HepG2 (cell line): Measurements from ENCODE around the gene METTL26. TPM values are rescaled to one million over a fixed set of nuclear protein-coding genes. Genes with fewer than 3 reads are reported as not detected.

Source experiments
- CHD2 ChIP-seq: IDR thresholded peaks from 2 replicates; pipeline ENCODE4 v1.6.1; 2011; ENCODE audit warnings: low read depth, low read length, improper control_type of control experiment
- HNF1B ChIP-seq: sonication (generic); formaldehyde crosslinking; IDR thresholded peaks from 2 replicates; pipeline ENCODE4 v1.5.1; 2020; ENCODE audit warnings: mild to moderate bottlenecking, moderate library complexity, missing genetic modification reagents
- KDM3A ChIP-seq: IDR thresholded peaks from 2 replicates; pipeline ENCODE4 v1.6.1; 2018; ENCODE audit warnings: low read depth, missing compliant biosample characterization
- MBNL3 ChIP-seq: fragments of 250-450 bp; sonication (Bioruptor Pico); conservative IDR thresholded peaks from 2 replicates; pipeline ENCODE4 v1.8.0; 2022; ENCODE audit warnings: mild to moderate bottlenecking, inconsistent platforms
- NR2C2 ChIP-seq: sonication (generic); formaldehyde crosslinking; IDR thresholded peaks from 2 replicates; pipeline ENCODE4 v1.4.0; 2020; ENCODE audit warnings: missing genetic modification reagents, mild to moderate bottlenecking, moderate library complexity, borderline replicate concordance
- POGK ChIP-seq: sonication (generic); formaldehyde crosslinking; conservative IDR thresholded peaks from 2 replicates; pipeline ENCODE4 v1.8.0; 2022; ENCODE audit warnings: mild to moderate bottlenecking, moderate library complexity, missing genetic modification reagents
- STAT6 ChIP-seq: sonication (generic); formaldehyde crosslinking; IDR thresholded peaks from 2 replicates; pipeline ENCODE4 v1.4.0; 2020; ENCODE audit warnings: missing genetic modification reagents, mild to moderate bottlenecking, borderline replicate concordance
- USF2 ChIP-seq, 2 experiments: sonication (generic) in 1 of 2; formaldehyde crosslinking in 1 of 2; IDR thresholded peaks; 2 replicates each; pipeline versions ENCODE4 v1.5.1 to v1.6.1; 2011 to 2020; ENCODE audit warnings: borderline replicate concordance in 1 of 2, low read depth in 1 of 2, low read length in 1 of 2, mild to moderate bottlenecking in 1 of 2, missing genetic modification reagents in 1 of 2, moderate library complexity in 1 of 2
- ZNF556 ChIP-seq: sonication (generic); formaldehyde crosslinking; IDR thresholded peaks from 2 replicates; pipeline ENCODE4 v1.4.0; 2020; ENCODE audit warnings: mild to moderate bottlenecking, missing genetic modification reagents, borderline replicate concordance
- ZNF670 ChIP-seq: sonication (generic); formaldehyde crosslinking; IDR thresholded peaks from 2 replicates; pipeline ENCODE4 v1.8.0; 2022; ENCODE audit warnings: mild to moderate bottlenecking, missing genetic modification reagents, borderline replicate concordance
- ZNF878 ChIP-seq: sonication (generic); formaldehyde crosslinking; IDR thresholded peaks from 2 replicates; pipeline ENCODE4 v1.8.1; 2023; ENCODE audit warnings: mild to moderate bottlenecking, missing genetic modification reagents, moderate library complexity
- ZUFSP ChIP-seq: sonication (generic); formaldehyde crosslinking; IDR thresholded peaks from 2 replicates; pipeline ENCODE4 v1.9.0; 2021; ENCODE audit warnings: missing genetic modification reagents, mild to moderate bottlenecking, borderline replicate concordance
- polyA plus RNA-seq, 8 experiments: library from polyadenylated mRNA; depleted of rRNA in 3 of 8; stranded (reverse) in 7 of 8; unstranded in 1 of 8; fragments of >200 nt; fragmentation: Illumina TruSeq in 4 of 8; extraction: Trizol in 4 of 8; gene quantifications; 2 replicates each; pipeline versions ENCODE4 v1.2.1 to v1.2.3, GENCODE V29; 2011 to 2016; ENCODE audit warnings: low read depth in 4 of 8, missing spikeins in 1 of 8, mixed read lengths in 1 of 8; ENCODE audit not compliant: insufficient read depth in 1 of 8
- total RNA-seq, 5 experiments: library from RNA; depleted of rRNA; stranded (reverse); fragments of >200 nt; fragmentation: Illumina TruSeq; extraction: Trizol; gene quantifications; 2 replicates each; pipeline ENCODE4 v1.2.3, GENCODE V29; 2016; ENCODE audit warnings: low read depth in 1 of 5
- TF ChIP-seq, protein P1 (sequence below): IDR thresholded peaks from 2 replicates; pipeline ENCODE4 v1.6.1; 2016; ENCODE audit warnings: low read depth, control low read depth

The METTL26 gene
- total and polyA plus RNA-seq, 2 of the 13 experiments (the other 11 are each of a cell fraction or from before 2014, with no cell fraction given): 65.5 to 70.1 TPM

- peak; percentile 26; the same call in 1 of the 2 replicates for TF ChIP-seq HNF1B
- no peak for TF ChIP-seq ZNF670
- TF ChIP-seq ZUFSP (CRISPR knock-in tag): no peak
- TF ChIP-seq, protein P1, sequence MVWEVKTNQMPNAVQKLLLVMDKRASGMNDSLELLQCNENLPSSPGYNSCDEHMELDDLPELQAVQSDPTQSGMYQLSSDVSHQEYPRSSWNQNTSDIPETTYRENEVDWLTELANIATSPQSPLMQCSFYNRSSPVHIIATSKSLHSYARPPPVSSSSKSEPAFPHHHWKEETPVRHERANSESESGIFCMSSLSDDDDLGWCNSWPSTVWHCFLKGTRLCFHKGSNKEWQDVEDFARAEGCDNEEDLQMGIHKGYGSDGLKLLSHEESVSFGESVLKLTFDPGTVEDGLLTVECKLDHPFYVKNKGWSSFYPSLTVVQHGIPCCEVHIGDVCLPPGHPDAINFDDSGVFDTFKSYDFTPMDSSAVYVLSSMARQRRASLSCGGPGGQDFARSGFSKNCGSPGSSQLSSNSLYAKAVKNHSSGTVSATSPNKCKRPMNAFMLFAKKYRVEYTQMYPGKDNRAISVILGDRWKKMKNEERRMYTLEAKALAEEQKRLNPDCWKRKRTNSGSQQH (CRISPR knock-in tag): no peak
- no peak for TF ChIP-seq ZNF878
- TF ChIP-seq KDM3A (CRISPR knock-in tag): no peak
- no peak for TF ChIP-seq ZNF556 (CRISPR knock-in tag)
- no peak for TF ChIP-seq STAT6
- TF ChIP-seq NR2C2: peak; percentile 72
- TF ChIP-seq POGK (CRISPR knock-in tag): no peak
- TF ChIP-seq USF2 (IDR thresholded peaks at IDR 0.05; ENCODE audit: low read depth, low read length): no peak
- TF ChIP-seq USF2 (CRISPR knock-in tag; IDR thresholded peaks at IDR 0.05; ENCODE audit: borderline replicate concordance): no peak
- TF ChIP-seq CHD2: no peak
- TF ChIP-seq MBNL3 (CRISPR knock-in tag): no peak
These were observed 6.3 kb downstream of the METTL26 start (continued) for GRCh38 chr16:629833-630248.
